ENCODE results near the gene CBLN1. TPM values are rescaled to one million over a fixed set of nuclear protein-coding genes. Genes with fewer than 3 reads are reported as not detected.

The CBLN1 gene
- 32.4 and 41.7 TPM in 2 replicates for polyA plus RNA-seq (2014; cell fraction: cytosol; rRNA removed)
- 17.1 and 31.9 TPM in 2 replicates for polyA plus RNA-seq (2014; cell fraction: nucleus; rRNA removed)

- DNase-seq (ENCODE audit: low spot score) = no peak
Observed at GRCh38 chr16:49281480-49281842, at the start of gene CBLN1. CBLN1 (minus strand) TSS chr16:49281838; CDS start chr16:49281465, 373 bp downstream.

GRCh38 chr16:49330562-49331201 lies 49.0 kb upstream of the CBLN1 start:
- DNase-seq (ENCODE audit: low spot score) = no peak

- DNase-seq (ENCODE audit: low spot score) = no peak
Observed at GRCh38 chr16:49328325-49328724, 46.7 kb upstream of the CBLN1 start.

- no peak for DNase-seq (ENCODE audit: low spot score)
Observed at GRCh38 chr16:49327466-49327865, 45.8 kb upstream of the CBLN1 start.

GRCh38 chr16:49324703-49325102 lies 43.1 kb upstream of the CBLN1 start:
- no peak for DNase-seq (ENCODE audit: low spot score)

- DNase-seq (ENCODE audit: low spot score) = no peak
Observed at GRCh38 chr16:49315602-49316001, 34.0 kb upstream of the CBLN1 start.

- DNase-seq (ENCODE audit: low spot score) = no peak
Observed at GRCh38 chr16:49312389-49312985, 30.8 kb upstream of the CBLN1 start.

GRCh38 chr16:49311823-49312222 lies 30.2 kb upstream of the CBLN1 start:
- DNase-seq (ENCODE audit: low spot score) = no peak

- DNase-seq (ENCODE audit: low spot score) = no peak
Observed at GRCh38 chr16:49307176-49307575, 25.5 kb upstream of the CBLN1 start.

- DNase-seq (ENCODE audit: low spot score) = no peak
Observed at GRCh38 chr16:49305406-49305805, 23.8 kb upstream of the CBLN1 start.

- no peak for DNase-seq (ENCODE audit: low spot score)
Observed at GRCh38 chr16:49292413-49292812, 10.8 kb upstream of the CBLN1 start.

GRCh38 chr16:49287572-49287971 lies 5.9 kb upstream of the CBLN1 start:
- DNase-seq (ENCODE audit: low spot score) = no peak

GRCh38 chr16:49284962-49285361 lies 3.3 kb upstream of the CBLN1 start:
- DNase-seq (ENCODE audit: low spot score) = no peak

- DNase-seq (ENCODE audit: low spot score) = no peak
Observed at GRCh38 chr16:49283376-49284049, 1.9 kb upstream of the CBLN1 start.

GRCh38 chr16:49282690-49283375 lies 1.2 kb upstream of the CBLN1 start:
- peak; percentile 67 for DNase-seq (ENCODE audit: low spot score)

- DNase-seq (ENCODE audit: low spot score) = peak; percentile 94
Observed at GRCh38 chr16:49281843-49282642, 405 bp upstream of the CBLN1 start.

GRCh38 chr16:49280841-49281371 lies 732 bp downstream of the CBLN1 start:
- DNase-seq (ENCODE audit: low spot score) = peak; percentile 30

- DNase-seq (ENCODE audit: low spot score) = peak; percentile 34
Observed at GRCh38 chr16:49280105-49280741, 1.4 kb downstream of the CBLN1 start.

- no peak for DNase-seq (ENCODE audit: low spot score)
Observed at GRCh38 chr16:49278944-49279725, 2.5 kb downstream of the CBLN1 start.

GRCh38 chr16:49278567-49278827 lies 3.1 kb downstream of the CBLN1 start:
- DNase-seq (ENCODE audit: low spot score) = no peak

Measured in SK-N-DZ (cell line).